Measurements from ENCODE around the gene BST2. TPM values are rescaled to one million over a fixed set of nuclear protein-coding genes. Genes with fewer than 3 reads are reported as not detected.

Gene BST2
- total and polyA plus RNA-seq, 9 of the 15 experiments (the other 6 are each of a cell fraction or from before 2014, with no cell fraction given): 11.2 to 232 (median 151) TPM

DNA sequence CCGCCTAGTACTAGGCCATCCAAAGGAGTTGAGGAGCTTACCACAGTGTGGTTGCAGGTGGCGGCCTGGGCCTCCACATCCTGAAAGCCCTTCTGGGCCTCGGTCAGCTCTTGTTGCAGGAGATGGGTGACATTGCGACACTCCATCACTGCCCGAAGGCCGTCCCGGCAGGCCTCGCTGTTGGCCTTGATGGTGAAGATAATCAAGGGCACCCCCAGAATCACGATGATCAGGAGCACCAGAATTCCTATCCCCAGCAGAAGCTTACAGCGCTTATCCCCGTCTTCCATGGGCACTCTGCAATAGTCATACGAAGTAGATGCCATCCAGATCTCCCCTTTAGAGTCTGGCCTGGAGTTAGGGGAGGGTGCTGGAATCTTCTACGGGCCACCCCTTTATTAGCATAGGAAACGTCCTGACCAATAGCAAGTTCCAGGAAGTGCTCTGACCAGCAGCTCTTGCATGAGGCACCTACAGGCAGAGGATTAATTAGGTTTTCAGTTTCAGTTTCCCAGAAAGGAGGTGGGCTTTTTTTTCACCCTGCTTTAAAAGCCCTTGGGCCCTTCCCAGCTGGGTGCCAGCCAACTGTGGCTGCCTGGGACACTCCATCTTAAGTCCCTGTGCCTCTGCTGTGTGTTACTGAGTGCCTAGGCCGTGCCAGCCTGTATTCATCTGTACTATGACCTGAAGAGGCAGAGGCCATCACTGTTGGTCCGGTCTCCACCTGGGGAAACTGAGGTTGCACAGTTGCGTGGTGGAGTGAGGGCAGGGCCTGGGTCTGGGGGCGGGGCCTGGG is at the start of gene BST2 (continued):
- TF ChIP-seq PHF8 (IDR thresholded peaks at IDR 0.05; ENCODE audit: borderline replicate concordance, low read length) (peak; percentile 61; the same call in 1 of the 2 replicates), HDGF (IDR thresholded peaks at IDR 0.05) (no peak), KDM5B (IDR thresholded peaks at IDR 0.05; ENCODE audit: insufficient replicate concordance, low read depth, low read length) (peak; percentile 65), POLR3G (IDR thresholded peaks at IDR 0.05; ENCODE audit: extremely low read depth, insufficient read length, insufficient replicate concordance) (no peak), LARP7 (IDR thresholded peaks at IDR 0.05) (no peak), BDP1 (IDR thresholded peaks at IDR 0.05; ENCODE audit: insufficient read depth, insufficient read length) (no peak), IFI16 (CRISPR knock-in tag; IDR thresholded peaks at IDR 0.05) (no peak), HNRNPL (IDR thresholded peaks at IDR 0.05; ENCODE audit: low read depth, low read length) (no peak), ZNF184 (CRISPR knock-in tag; IDR thresholded peaks at IDR 0.05) (no peak), GABPB1 (CRISPR knock-in tag; IDR thresholded peaks at IDR 0.05) (peak; percentile 56; the same call in 1 of the 2 replicates), SIX5 (IDR thresholded peaks at IDR 0.05; ENCODE audit: borderline replicate concordance in 1 of 2, insufficient read depth in 1 of 2, low read depth in 1 of 2, low read length in 2 of 2) (no peak), SLC30A9 (CRISPR knock-in tag; IDR thresholded peaks at IDR 0.05) (no peak), ZNF239 (CRISPR knock-in tag; IDR thresholded peaks at IDR 0.05) (no peak), YBX1 (IDR thresholded peaks at IDR 0.05) (no peak), HOXB6 (CRISPR knock-in tag; IDR thresholded peaks at IDR 0.05; ENCODE audit: borderline replicate concordance) (no peak), SMARCE1 (IDR thresholded peaks at IDR 0.05) (no peak)
- TF ChIP-seq, protein P1, sequence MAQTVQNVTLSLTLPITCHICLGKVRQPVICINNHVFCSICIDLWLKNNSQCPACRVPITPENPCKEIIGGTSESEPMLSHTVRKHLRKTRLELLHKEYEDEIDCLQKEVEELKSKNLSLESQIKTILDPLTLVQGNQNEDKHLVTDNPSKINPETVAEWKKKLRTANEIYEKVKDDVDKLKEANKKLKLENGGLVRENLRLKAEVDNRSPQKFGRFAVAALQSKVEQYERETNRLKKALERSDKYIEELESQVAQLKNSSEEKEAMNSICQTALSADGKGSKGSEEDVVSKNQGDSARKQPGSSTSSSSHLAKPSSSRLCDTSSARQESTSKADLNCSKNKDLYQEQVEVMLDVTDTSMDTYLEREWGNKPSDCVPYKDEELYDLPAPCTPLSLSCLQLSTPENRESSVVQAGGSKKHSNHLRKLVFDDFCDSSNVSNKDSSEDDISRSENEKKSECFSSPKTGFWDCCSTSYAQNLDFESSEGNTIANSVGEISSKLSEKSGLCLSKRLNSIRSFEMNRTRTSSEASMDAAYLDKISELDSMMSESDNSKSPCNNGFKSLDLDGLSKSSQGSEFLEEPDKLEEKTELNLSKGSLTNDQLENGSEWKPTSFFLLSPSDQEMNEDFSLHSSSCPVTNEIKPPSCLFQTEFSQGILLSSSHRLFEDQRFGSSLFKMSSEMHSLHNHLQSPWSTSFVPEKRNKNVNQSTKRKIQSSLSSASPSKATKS (CRISPR knock-in tag; IDR thresholded peaks at IDR 0.05): no peak
- TF ChIP-seq, protein P2, sequence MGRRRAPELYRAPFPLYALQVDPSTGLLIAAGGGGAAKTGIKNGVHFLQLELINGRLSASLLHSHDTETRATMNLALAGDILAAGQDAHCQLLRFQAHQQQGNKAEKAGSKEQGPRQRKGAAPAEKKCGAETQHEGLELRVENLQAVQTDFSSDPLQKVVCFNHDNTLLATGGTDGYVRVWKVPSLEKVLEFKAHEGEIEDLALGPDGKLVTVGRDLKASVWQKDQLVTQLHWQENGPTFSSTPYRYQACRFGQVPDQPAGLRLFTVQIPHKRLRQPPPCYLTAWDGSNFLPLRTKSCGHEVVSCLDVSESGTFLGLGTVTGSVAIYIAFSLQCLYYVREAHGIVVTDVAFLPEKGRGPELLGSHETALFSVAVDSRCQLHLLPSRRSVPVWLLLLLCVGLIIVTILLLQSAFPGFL (CRISPR knock-in tag; IDR thresholded peaks at IDR 0.05): 0 out of 2 replicates have a peak, but pooled peaks have one; percentile 18
- TF ChIP-seq, protein P3, sequence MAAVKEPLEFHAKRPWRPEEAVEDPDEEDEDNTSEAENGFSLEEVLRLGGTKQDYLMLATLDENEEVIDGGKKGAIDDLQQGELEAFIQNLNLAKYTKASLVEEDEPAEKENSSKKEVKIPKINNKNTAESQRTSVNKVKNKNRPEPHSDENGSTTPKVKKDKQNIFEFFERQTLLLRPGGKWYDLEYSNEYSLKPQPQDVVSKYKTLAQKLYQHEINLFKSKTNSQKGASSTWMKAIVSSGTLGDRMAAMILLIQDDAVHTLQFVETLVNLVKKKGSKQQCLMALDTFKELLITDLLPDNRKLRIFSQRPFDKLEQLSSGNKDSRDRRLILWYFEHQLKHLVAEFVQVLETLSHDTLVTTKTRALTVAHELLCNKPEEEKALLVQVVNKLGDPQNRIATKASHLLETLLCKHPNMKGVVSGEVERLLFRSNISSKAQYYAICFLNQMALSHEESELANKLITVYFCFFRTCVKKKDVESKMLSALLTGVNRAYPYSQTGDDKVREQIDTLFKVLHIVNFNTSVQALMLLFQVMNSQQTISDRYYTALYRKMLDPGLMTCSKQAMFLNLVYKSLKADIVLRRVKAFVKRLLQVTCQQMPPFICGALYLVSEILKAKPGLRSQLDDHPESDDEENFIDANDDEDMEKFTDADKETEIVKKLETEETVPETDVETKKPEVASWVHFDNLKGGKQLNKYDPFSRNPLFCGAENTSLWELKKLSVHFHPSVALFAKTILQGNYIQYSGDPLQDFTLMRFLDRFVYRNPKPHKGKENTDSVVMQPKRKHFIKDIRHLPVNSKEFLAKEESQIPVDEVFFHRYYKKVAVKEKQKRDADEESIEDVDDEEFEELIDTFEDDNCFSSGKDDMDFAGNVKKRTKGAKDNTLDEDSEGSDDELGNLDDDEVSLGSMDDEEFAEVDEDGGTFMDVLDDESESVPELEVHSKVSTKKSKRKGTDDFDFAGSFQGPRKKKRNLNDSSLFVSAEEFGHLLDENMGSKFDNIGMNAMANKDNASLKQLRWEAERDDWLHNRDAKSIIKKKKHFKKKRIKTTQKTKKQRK (IDR thresholded peaks at IDR 0.05; ENCODE audit: borderline replicate concordance, low read depth, low read length): no peak
- TF ChIP-seq, protein P4, sequence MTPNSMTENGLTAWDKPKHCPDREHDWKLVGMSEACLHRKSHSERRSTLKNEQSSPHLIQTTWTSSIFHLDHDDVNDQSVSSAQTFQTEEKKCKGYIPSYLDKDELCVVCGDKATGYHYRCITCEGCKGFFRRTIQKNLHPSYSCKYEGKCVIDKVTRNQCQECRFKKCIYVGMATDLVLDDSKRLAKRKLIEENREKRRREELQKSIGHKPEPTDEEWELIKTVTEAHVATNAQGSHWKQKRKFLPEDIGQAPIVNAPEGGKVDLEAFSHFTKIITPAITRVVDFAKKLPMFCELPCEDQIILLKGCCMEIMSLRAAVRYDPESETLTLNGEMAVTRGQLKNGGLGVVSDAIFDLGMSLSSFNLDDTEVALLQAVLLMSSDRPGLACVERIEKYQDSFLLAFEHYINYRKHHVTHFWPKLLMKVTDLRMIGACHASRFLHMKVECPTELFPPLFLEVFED (CRISPR knock-in tag; conservative IDR thresholded peaks at IDR 0.05): no peak
